ENCODE measurements around the gene MNX1.

The MNX1 gene

DNA sequence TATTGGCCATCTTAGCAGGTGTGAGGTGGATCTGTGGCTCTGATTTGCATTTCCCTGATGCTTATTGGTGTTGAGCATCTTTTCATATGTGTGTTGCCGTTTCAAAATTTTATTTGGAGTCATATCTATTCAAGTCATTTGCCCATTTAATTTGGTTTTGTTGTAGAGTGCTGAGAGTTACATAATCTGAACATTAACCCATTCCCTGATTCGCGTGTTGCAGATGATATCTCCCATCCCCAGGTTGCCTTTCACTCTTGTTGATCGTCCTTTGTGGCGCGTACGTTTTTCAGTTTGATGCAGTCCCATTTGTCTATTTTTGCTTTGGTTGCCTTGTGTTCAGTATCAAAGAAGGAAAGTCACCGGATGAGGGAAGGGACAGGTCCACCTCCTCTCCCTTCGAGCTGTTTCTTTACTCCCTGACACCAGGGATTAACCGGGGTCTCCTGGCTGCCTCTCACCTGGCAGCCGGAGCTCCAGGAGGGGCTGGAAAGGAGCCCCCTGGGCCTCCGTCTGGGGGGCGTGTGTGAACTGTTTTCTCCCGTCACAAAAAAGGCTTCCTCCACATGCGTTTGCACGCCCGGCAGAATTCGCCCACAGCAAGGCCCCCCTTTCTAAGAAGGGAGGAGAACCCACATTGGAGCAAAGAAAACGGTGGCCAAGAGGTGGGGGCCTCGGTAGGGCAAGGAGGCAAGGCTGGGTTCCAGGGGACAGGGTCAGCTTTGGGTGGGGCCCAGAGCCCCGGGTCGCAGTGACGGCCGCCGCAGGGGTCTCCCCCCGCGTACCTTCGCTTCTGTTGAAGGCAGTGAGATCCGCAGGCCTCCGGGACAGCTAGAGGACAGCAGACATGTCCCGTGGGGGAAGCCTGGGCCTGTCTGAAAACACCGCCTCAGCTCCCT, 8.3 kb downstream of the MNX1 start:
- no peak for DNase-seq

- no peak for DNase-seq
Observed at GRCh38 chr7:157000741-157001653, 9.5 kb downstream of the MNX1 start.

GRCh38 chr7:156999958-157000726, 10.3 kb downstream of the MNX1 start:
- DNase-seq = peak; percentile 59

DNA sequence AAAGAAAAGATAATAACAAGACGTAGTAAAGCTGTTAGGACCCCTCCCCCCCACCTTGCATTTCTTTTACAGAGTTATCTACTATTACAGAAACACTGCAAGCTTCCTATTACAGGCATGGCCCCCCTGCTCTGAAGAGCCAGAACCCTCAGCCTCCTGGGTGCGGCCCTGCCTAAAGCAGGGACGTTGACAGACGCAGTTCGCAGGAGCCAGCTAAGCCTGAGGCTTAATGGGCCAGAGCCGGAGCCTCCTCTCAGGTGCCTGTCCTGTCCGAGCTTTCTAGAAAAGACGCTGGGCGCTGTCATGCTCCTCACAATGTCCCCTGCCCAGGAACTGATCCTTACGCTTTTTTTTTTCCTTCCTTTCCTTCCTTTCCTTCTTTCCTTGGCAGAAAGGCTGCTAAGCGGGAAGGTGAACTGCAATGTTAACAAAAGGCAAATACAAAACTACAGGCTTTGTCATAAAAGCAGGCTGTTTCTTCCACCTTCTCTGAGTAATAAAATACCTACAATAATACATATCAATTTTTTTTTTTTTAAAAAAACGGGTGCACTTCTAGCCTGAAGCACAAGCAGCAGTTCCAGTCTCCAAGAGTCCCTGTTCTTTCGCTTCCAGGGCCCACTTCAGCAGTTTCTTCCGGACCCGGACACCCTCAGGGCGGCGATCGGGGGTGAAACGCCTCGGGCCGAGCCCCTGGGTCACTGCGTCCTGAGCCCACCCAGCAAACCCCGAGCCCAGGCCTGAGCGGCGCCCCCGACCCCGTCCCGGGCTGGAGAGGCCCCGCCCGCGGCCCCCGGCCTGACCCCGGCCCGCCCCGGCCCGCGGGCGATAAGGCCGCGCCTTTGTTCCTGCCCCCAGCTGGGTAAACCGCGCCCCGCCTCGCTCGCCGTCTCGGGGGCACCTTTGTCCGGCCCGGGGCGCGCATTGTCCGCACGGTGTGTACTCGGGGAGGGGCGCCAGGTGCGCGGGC, 11.2 kb downstream of the MNX1 start:
- peak; percentile 61 for DNase-seq

- DNase-seq = no peak
Observed at GRCh38 chr7:156994417-156994816, 16.0 kb downstream of the MNX1 start.

DNA sequence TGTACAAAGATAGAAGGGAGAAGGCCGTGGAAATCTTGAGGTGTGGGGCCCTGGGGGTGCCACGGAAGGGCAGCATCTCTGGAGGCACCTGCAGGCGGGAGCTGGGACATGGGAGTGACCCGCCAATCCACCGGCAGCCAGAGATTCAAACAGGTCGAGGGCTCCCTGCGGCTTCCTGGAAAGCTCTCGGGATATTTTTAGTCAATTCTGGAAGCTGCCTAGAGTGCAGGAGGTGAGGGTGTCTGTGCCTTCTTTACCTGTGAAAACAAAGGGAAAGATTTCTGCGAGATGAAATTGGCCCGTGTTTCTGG, 16.6 kb downstream of the MNX1 start:
- no peak for DNase-seq

DNA sequence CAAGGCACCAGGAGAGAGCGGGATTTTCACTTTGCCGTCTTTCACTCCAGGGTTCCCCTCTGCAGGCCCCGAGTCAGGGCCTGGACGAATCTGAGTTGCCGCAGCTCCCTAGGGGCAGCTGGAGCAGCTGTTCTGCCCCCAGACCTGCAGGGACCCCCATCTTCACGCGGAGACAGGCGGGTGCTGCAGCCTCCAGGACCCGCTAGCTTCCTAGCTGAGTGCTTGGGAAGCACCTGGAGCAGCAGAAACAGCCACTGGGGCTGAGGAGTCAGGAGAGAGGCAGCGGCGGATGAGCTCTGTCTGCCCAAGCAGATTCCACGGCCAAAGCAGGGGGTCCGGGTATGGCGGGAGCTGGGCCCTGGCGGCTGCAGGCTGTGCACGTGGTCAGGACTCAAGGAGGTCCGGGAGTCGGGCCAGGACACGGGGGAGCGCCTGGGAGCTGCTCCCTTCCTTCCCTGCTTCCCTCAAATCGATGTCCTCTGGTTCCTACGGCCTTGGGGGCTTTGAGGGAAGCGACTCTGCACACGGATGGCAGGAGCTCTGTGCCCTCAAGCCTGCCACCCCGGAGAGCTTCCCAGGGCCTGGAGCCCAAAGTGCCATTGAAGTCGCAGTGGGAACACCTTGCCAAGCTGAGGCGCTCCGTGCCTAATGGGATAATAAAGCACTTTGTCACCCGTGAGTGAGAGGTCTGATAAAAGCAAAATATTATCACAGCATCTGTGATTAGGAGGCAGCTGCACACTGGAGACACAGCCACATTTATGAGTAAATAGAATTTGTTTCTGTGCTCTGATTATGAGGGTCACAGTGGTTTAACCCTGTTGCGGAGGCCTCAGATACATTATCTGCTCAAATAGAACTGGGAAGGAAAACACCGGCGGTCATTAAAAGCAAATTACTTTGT, 17.2 kb downstream of the MNX1 start:
- DNase-seq = no peak

DNA sequence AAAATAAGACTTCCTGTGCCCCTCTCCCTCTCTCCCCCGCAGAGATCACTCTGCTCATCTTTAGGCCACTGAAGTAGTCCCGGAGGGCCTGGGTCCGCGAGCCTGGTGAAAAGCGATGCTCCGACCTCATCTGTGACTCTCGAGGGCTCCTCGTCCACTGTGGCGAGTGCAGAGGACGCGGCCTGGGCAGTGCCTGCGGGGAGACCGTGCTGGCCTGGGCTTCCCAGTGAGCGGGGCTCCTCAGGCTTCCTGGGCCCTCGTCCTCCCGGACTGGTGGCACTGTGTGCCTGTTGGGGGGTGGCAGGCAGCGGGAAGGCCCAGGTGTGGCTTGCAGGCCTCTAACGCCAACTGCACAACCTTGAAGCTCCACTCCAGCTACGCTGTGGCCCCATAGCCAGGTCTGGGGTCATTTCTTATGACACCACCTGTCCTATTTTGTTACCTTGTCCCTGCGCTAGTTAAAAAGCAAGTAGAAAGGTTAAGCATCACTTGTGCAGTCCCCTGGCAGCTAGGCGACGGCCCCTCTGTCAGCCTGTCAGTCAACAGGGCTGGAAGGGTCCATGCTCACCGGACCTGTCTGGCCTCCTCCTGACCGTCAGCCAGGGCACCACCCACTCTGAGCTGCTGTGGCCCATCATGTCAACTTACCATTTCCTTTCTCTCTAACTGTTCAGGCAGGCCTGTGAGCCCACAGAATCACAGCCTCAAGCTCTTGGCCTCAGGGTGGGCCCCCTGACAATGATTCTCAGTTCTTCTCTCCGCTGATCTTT, 20.5 kb downstream of the MNX1 start:
- DNase-seq = no peak

DNA sequence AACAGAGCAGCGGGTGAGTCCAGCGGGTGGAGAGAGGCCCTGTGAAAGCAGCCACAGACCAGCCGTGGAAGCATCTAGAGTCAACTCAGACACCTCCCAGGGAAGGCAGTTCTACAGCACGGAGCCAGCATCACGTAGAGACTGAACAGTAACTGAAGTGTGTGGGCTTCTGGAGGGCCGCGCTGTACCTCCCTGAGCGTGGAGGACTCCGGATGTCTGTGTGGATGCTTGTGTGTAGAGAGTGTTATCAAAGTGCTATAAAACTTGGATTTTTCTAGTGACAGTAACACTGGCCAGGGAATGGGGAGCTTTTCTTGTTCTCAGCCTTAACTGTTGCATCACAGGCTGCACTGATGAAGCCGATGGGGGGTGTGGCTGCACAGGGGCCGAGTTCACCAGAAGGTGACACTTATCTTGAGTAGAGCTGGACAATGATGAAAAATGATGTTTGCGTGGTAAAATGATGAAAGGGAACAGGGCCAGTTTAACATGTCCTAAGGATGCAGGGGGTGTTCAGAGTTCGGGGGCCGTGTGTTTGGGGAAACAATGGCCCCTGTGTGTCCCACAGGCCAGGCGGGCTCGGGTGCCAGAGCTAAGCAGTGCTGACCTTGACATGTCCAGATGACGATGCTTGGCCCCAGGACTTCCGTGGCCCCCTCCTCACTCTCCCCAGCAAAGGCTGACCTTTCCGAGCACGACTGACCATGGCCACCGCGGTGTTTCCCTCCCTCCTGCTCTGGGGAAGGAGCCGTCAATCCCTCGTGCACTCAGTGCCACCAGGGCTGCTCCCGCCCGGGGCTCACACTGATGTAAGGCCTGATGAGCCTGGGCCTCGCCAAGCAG, 21.9 kb downstream of the MNX1 start:
- DNase-seq = no peak

DNA sequence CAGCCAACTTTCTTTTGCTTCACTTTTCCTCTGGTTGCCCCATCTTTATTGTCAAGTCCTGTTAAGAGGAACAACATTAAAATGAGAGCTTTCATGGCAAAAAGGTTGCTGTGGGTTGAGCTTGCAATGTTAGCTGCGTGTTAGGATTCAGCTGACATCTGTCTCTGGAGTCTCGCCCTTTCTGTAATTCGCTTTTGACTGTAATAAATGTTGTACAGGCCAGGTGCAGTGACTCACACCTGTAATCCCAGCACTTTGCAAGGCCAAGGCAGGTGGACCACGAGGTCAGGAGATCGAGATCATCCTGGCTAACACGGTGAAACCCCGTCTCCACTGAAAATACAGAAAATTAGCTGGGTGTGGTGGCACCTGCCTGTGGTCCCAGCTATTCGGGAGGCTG, 24.1 kb downstream of the MNX1 start:
- no peak for DNase-seq

DNA sequence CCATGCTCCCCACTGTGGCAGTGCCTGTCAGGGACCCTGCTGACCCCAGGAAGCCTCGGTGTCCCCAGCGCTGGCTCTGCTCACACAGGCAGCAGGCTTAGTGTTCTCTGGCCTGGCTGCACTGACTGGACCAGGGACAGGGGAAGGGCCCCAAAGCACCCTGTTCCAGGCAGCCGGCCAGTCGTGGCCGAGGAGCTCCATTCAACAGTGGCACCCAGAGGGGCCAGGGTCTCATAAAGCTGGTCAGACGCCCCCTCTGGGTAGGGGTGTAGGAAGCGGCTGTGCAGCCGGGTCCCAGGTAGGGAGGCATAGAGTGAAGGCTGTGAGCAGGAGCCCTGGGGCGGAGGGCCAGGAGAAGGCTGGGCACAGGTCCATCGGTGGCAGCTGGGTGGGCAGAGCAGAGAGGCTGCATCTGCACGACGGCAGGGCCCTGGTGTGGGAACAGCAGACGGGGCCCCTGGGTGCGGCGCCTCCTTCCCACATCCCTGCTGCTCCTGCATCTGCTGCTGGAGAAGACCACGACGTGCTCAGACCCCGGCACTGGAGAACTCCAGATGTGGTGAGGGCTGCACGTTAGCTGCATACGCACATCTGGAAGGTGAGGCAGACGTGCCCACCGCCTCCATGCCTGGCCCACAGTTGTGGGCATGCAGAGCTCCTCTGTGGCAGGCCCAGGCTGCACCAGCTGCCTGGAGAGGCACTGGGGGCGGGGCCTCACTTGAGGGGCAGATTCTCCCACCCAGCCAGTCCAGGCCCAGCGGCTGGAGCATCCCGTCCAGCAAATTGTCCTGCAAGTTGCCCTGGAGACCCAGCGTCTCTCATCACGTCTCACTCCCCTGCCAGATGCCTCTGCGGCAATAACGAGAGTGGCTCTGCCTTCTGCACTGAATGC, 25.1 kb downstream of the MNX1 start:
- no peak for DNase-seq

DNA sequence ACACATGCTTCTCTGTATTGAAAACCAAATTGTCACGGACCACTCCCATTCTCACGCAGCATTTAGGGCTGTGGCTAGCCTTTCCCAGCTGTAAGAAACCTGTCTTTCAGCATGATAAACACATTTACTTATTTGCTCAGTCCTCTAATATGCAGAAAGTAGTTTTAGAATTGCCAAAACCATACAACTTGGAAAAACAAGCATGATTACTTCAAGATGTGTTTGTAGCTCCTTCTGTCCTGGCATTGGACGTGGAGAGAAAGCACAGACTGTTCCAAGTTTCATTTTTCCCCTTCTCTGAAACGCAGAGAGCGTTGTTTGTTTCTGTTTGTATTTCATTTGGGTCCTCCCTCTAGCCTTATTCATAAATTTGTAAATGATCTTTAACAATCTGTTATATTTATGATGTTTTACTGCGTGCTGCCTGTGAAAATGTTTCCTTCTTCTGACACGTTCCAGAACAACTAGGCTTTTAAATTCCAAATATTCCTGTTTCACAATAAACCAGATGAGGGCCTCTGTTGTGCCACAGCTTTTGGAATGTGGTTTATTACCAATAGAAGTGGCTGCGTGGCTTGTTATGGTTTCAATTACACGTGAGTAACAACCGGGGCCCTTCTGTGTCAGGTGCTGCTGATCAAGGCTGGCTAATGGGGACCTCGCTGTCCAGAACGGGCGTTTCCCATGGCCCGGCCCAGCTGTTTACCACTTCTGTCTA, 26.1 kb downstream of the MNX1 start:
- DNase-seq = no peak

GRCh38 chr7:156979711-156980110, 30.8 kb downstream of the MNX1 start:
- no peak for DNase-seq

DNA sequence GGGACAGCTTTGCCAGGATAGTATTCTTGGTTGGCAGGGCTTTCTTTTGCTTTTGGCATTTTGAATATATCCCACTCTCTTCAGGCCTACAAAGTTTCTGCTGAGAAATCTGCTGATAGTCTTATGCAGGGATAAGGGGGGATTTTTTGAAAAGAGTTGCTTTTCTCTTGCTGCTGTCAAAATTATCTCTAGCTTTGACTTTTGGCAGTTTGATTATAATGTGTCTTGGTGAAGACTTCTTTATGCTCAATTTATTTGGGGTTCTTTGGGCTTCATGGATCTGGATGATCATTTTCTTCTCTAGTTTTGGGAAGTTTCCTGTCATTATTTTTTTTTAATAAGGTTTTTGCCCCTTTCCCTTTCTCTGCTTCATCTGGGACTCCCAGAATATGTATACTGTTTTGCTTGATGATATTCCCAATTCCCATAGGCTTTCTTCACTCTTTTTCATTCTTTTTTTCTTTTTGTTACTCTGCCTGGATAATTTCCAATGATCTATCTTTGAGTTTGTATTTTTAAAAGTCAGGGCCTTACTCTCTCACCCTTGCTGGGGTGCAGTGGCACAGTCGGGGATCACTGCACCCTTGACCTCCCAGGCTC, 31.4 kb downstream of the MNX1 start:
- no peak for DNase-seq

DNA sequence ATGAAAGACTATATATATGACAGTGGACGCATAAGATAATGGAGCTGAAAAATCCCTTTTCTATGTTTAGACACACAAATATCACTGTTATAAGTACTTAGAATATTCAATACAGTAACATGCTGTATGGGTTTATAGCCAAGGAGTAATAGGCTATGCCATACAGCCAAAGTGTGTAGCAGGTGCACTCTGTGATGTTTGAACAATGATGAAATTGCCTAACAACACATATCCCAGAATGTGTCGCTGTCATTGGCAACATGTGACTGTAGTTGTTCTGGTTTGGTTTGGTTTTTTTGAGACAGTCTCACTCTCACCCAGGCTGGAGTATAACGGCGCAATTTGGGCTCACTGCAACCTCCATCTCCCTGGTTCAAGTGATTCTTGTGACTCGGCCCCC, 34.8 kb downstream of the MNX1 start:
- no peak for DNase-seq

DNA sequence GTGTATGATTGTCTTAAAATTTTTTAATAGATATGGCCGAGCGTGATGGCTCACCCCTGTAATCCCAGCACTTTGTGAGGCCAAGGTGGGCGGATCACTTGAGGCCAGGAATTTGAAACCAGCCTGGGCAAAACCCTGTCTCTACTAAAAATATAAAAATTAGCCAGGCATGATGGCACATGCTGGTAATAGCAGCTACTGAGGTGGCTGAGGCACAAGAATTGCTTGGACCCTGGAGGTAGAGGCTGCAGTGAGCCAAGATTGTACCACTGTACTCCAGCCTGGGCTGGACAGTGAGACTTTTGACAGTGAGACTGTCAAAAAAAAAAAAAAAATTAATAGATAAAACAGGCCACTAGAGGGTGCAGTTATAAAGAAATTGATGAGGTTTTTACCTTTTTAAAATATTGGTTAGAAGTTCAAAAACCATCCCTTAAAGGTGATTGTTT, 40.5 kb downstream of the MNX1 start:
- peak; percentile 14 for DNase-seq

DNA sequence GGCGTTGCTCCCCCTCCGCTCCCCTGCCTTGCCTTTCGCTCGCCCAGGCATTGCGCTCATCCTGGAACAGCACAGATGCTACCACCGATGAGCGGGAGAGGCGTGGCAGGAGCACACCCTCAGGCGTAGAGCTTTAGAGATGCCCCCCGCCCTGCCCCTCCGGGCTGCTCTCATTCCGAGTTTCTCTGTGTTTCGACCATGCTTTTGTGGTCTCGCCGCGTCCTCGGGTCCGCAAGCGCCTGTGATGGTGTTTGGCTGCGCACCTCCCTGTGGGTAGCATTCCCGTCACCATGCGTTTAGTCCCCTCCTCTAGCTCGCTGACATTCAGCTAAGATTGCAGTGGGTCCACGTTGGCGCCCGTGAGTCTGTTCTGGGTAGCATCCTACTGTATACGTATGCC, 42.3 kb downstream of the MNX1 start:
- DNase-seq = no peak

All from NCI-H69 (cell line).